Breast epithelium (tissue), 4 donors: ENCODE measurements around the gene OR10A4. TPM values are rescaled to one million over a fixed set of nuclear protein-coding genes. Genes with fewer than 3 reads are reported as not detected.
"Not testable (repeated sequence)": the region's sequence is repeated elsewhere in the genome, so short reads cannot be mapped to it uniquely, and the experiment has no call there.

Source experiments
- DNase-seq, 2 donors: peaks; one replicate each; pipeline ENCODE4 v3.0.0-alpha.2; 2019; ENCODE audit warnings: low spot score in 2 of 2
- H3K27ac ChIP-seq, 2 donors: fragments of 200-600 bp; sonication (generic) in 1 of 2; one replicate each; pipeline ENCODE4 v1.5.1; 2016 to 2019; ENCODE audit warnings: mild to moderate bottlenecking in 1 of 2
- H3K27me3 ChIP-seq, 2 donors: fragments of 200-600 bp; sonication (generic) in 1 of 2; one replicate each; pipeline versions ENCODE4 v1.5.1 to v1.6.0; 2017 to 2019; ENCODE audit warnings: control low read depth in 1 of 2, mild to moderate bottlenecking in 1 of 2
- H3K36me3 ChIP-seq: fragments of 200-600 bp; one replicate; pipeline ENCODE4 v1.5.1; 2019
- H3K4me1 ChIP-seq, 2 donors: fragments of 200-600 bp; sonication (generic); one replicate each; pipeline ENCODE4 v1.5.1; 2016 to 2019; ENCODE audit warnings: control low read depth in 1 of 2
- H3K4me3 ChIP-seq, 3 donors: fragments of 200-600 bp; sonication (generic); 1 replicate in 2 of 3; 2 replicates in 1 of 3; pipeline ENCODE4 v1.5.1; 2016 to 2019; ENCODE audit warnings: mild to moderate bottlenecking in 3 of 3, moderate library complexity in 2 of 3
- H3K9me3 ChIP-seq, 2 donors: fragments of 200-600 bp; sonication (generic) in 1 of 2; one replicate each; pipeline ENCODE4 v1.5.1; 2016 to 2019; ENCODE audit warnings: control low read depth in 1 of 2
- POLR2A ChIP-seq: fragments of 450-650 bp; IDR thresholded peaks from one replicate; pipeline ENCODE4 v1.6.1; 2016; ENCODE audit warnings: antibody characterized with exemption, mild to moderate bottlenecking, moderate library complexity
- POLR2AphosphoS5 ChIP-seq, 3 donors: sonication (generic); formaldehyde crosslinking; IDR thresholded peaks; one replicate each; pipeline ENCODE4 v1.6.1; 2017; ENCODE audit warnings: antibody characterized with exemption in 3 of 3
- intact Hi-C: fragments of 100-400 bp; cut with DNase I; formaldehyde crosslinking; loops from one replicate; pipeline ENCODE4 v1.15.1; 2023; ENCODE audit warnings: low total_unique reads
- total RNA-seq, 3 donors: library from RNA; depleted of rRNA; stranded (reverse); fragments of >200 nt; gene quantifications; one replicate each; pipeline ENCODE4 v1.1.0, GENCODE V29; 2016
- TF ChIP-seq, protein P1 (sequence below), 3 donors: fragments of 450-650 bp; IDR thresholded peaks; one replicate each; pipeline ENCODE4 v1.5.1; 2016 to 2017; ENCODE audit warnings: antibody characterized with exemption in 3 of 3, mild to moderate bottlenecking in 3 of 3, moderate library complexity in 3 of 3

The OR10A4 gene
- total RNA-seq, 3 donors from 2014 or later = not detected

DNA sequence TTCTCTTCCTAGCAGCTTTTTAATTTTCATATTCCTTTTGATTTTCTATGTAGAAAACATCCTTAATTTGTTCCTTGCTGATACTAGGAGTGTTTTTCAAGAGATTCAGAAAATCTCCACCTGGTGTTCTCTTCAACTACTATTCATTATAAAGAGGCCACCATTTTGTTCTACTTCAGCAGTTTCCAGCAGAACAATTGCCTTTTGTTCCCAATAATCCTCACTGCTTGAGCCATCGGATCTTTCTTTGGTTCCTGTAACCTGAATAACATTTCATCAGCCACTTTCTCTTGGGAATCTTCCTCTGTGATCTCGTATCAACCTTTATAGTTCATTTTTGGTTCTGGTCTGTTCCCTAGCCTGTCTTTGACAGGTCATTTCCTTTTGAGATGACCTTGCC, 32.8 kb upstream of the OR10A4 start:
- H3K27me3 ChIP-seq = no peaks in the 10 kb centered on the region
- H3K9me3 ChIP-seq = peaks cover 4 to 8% of the 10 kb centered on the region in 2 donors
- intact Hi-C loops = no loop called here
- no peaks in the 10 kb centered on the region for H3K4me1 ChIP-seq
- no peak overlapping the region for H3K4me3 ChIP-seq
- H3K36me3 ChIP-seq = no peaks in the 10 kb centered on the region
- TF ChIP-seq POLR2A (no peak), POLR2AphosphoS5 (IDR thresholded peaks at IDR 0.05) (no peak)
- no peak overlapping the region for H3K27ac ChIP-seq
- no peak for DNase-seq

DNA sequence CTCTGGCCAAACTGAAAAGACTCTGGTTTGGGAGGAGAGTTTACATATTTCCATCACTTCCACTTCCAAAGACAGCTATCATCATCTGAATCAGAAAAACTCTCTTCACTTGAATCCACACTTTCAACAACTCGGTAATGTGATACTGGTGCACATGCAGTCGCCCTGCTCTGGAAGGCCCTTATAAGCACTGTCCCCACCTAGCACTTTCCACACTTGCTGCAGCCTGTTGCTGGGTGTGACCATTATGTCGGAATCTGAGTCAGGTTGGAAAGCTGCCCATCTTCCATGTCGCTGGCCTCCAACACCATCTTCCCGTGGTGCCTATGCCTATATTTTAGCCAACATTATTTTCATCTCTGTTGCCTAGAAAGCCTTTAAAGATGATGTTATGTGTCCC, 32.1 kb upstream of the OR10A4 start:
- no peak for TF ChIP-seq POLR2AphosphoS5 (IDR thresholded peaks at IDR 0.05)
- no peak for DNase-seq
- intact Hi-C loops = no loop called here
- Histone ChIP-seq H3K27ac (no peak overlapping the region), H3K36me3 (no peaks in the 10 kb centered on the region), H3K9me3 (peaks cover 4 to 8% of the 10 kb centered on the region in 2 donors), H3K4me3 (no peak overlapping the region), H3K27me3 (no peaks in the 10 kb centered on the region), H3K4me1 (no peaks in the 10 kb centered on the region)

- TF ChIP-seq, protein P1, sequence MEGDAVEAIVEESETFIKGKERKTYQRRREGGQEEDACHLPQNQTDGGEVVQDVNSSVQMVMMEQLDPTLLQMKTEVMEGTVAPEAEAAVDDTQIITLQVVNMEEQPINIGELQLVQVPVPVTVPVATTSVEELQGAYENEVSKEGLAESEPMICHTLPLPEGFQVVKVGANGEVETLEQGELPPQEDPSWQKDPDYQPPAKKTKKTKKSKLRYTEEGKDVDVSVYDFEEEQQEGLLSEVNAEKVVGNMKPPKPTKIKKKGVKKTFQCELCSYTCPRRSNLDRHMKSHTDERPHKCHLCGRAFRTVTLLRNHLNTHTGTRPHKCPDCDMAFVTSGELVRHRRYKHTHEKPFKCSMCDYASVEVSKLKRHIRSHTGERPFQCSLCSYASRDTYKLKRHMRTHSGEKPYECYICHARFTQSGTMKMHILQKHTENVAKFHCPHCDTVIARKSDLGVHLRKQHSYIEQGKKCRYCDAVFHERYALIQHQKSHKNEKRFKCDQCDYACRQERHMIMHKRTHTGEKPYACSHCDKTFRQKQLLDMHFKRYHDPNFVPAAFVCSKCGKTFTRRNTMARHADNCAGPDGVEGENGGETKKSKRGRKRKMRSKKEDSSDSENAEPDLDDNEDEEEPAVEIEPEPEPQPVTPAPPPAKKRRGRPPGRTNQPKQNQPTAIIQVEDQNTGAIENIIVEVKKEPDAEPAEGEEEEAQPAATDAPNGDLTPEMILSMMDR (IDR thresholded peaks at IDR 0.05) = no peak
- TF ChIP-seq POLR2A = no peak
- no peak for TF ChIP-seq POLR2AphosphoS5 (IDR thresholded peaks at IDR 0.05)
- no peak within 1 kb of the TSS for H3K4me3 ChIP-seq
- H3K9me3 ChIP-seq = peaks cover 4 to 8% of the 10 kb centered on the region in 2 donors
Measured at GRCh38 chr11:6845383-6845782, 31.0 kb upstream of the OR10A4 start, which contains the start of gene OR10A5. OR10A5 (plus strand) TSS chr11:6845683; CDS start chr11:6845683, 0 bp downstream.

DNA sequence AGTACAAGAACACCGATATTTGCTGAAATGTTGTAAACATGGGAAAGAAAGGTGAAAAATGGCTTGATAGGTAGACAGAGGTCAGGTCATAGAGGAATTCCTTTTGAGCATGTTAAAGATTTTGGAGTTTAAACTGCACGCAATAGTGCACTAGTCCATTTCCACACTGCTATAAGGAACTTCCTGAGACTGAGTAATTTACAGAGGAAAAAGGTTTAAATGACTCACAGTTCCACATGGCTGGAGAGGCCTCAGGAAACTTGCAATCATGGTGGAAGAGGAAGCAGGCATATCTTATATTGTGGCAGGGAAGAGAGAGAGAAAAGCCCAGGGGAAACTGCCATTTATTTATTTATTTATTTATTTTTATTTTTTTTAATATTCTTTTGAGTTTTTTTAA, 25.9 kb upstream of the OR10A4 start:
- Histone ChIP-seq H3K4me3 (no peak overlapping the region), H3K27me3 (no peaks in the 10 kb centered on the region), H3K4me1 (no peaks in the 10 kb centered on the region), H3K27ac (no peak overlapping the region), H3K9me3 (peaks cover 0 to 5% of the 10 kb centered on the region in 2 donors), H3K36me3 (no peaks in the 10 kb centered on the region)
- no peak for DNase-seq
- TF ChIP-seq POLR2AphosphoS5 (IDR thresholded peaks at IDR 0.05) (no peak), POLR2A (no peak)
- TF ChIP-seq, protein P1 (IDR thresholded peaks at IDR 0.05) = no peak
- intact Hi-C loops = no loop called here

More at GRCh38 chr11:6845383-6845782, 31.0 kb upstream of the OR10A4 start, which contains the start of gene OR10A5:
- intact Hi-C loops = no loop called here
- DNase-seq = no peak
- Histone ChIP-seq H3K4me1 (no peaks in the 10 kb centered on the region), H3K36me3 (no peaks in the 10 kb centered on the region), H3K27me3 (no peaks in the 10 kb centered on the region), H3K27ac (no peak within 1 kb of the TSS)

DNA sequence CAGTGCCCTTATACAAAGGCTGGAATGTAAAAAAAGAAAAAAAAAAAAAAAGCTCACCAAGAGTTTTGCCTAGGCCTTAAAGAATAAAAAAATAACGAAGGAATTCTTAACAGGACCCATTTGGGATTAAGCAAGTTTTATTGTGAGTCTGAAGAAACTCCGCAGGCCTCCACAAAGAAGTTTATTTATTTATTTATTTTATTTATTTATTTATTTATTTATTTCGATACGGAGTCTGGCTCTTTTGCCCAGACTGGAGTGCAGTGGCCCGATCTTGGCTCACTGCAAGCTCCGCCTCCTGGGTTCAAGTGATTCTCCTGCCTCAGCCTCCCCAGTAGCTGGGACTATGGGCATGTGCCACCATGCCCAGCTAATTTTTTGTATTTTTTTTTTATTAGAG, 21.6 kb upstream of the OR10A4 start:
- intact Hi-C loops, H3K27ac ChIP-seq, H3K4me1 ChIP-seq, H3K36me3 ChIP-seq, DNase-seq, H3K9me3 ChIP-seq, H3K4me3 ChIP-seq, H3K27me3 ChIP-seq: not testable (repeated sequence)

DNA sequence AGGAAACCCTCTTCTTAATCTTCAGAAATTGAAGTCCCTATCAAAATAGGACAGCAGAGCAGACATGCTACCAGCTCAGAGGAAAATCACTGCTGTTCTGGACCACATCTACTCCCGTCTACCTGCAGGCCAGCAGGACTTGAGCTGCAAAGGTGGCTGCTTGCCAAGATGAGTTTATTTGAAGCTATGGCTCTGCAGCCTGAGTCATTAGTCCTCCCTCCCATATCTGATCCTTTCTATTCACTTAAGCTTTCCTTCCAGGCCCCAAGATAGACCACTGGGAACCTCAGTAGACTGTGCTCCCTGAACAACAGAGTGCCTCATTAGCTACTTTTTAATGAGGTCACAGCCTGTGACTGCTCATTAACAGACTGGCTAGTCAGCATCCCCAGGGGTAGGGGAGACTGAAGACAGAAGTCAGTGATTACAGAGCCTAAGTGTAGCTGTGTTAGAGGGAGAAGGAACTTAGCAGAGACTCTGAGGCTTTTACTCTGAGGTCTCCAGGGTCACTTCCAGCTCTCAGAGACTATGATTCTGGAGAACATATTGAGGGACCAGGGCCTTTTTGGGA, 20.4 kb upstream of the OR10A4 start:
- DNase-seq = no peak
- Histone ChIP-seq H3K4me3 (no peak overlapping the region), H3K9me3 (peaks cover 0 to 5% of the 10 kb centered on the region in 2 donors), H3K4me1 (no peaks in the 10 kb centered on the region), H3K27me3 (no peaks in the 10 kb centered on the region), H3K27ac (no peak overlapping the region), H3K36me3 (no peaks in the 10 kb centered on the region)
- intact Hi-C loops = no loop called here
- TF ChIP-seq, protein P1 (IDR thresholded peaks at IDR 0.05) = no peak
- TF ChIP-seq POLR2A (no peak), POLR2AphosphoS5 (IDR thresholded peaks at IDR 0.05) (no peak)

GRCh38 chr11:6856871-6857270, 19.6 kb upstream of the OR10A4 start:
- Histone ChIP-seq H3K4me3 (no peak overlapping the region), H3K27me3 (no peaks in the 10 kb centered on the region), H3K4me1 (no peaks in the 10 kb centered on the region), H3K36me3 (no peaks in the 10 kb centered on the region), H3K9me3 (peaks cover 0 to 5% of the 10 kb centered on the region in 2 donors), H3K27ac (no peak overlapping the region)
- TF ChIP-seq POLR2A (no peak), POLR2AphosphoS5 (IDR thresholded peaks at IDR 0.05) (no peak)
- TF ChIP-seq, protein P1 (IDR thresholded peaks at IDR 0.05) = no peak
- DNase-seq = no peak
- intact Hi-C loops = no loop called here
